CD14-positive monocyte (primary cell): ENCODE data around the gene CHST11. TPM values are rescaled to one million over a fixed set of nuclear protein-coding genes. Genes with fewer than 3 reads are reported as not detected.

Experiments used
- DNase-seq, 3 donors: peaks; one replicate each; pipeline ENCODE4 v3.0.0-alpha.2; 2011 to 2022
- H2AFZ ChIP-seq: 2 replicates; pipeline ENCODE4 v1.6.0; 2012; ENCODE audit warnings: mild to moderate bottlenecking, low read depth, low read length, inconsistent platforms; ENCODE audit not compliant: insufficient read depth, poor library complexity, severe bottlenecking
- H3K27ac ChIP-seq, 2 donors: 1 replicate in 1 of 2; 2 replicates in 1 of 2; pipeline ENCODE4 v1.5.1; 2012 to 2013; ENCODE audit warnings: low read length in 2 of 2, control low read depth in 1 of 2, inconsistent platforms in 1 of 2, low read depth in 1 of 2, mild to moderate bottlenecking in 1 of 2
- H3K27me3 ChIP-seq, 2 donors: one replicate each; pipeline versions ENCODE4 v1.6.0 to v1.6.1; 2011 to 2013; ENCODE audit warnings: low read length in 2 of 2; ENCODE audit not compliant: control insufficient read depth in 2 of 2, insufficient read depth in 2 of 2
- H3K36me3 ChIP-seq, 2 donors: replicated peaks in 1 of 2; 1 replicate in 1 of 2; 2 replicates in 1 of 2; pipeline versions ENCODE4 v1.5.1 to v1.6.1; 2012 to 2013; ENCODE audit warnings: low read length in 2 of 2, control low read depth in 1 of 2, inconsistent platforms in 1 of 2, mild to moderate bottlenecking in 1 of 2; ENCODE audit not compliant: insufficient read depth in 2 of 2, control insufficient read depth in 1 of 2
- H3K4me1 ChIP-seq, 2 donors: 1 replicate in 1 of 2; 2 replicates in 1 of 2; pipeline versions ENCODE4 v1.5.1 to v1.6.1; 2012 to 2013; ENCODE audit warnings: low read length in 2 of 2, control low read depth in 1 of 2, inconsistent platforms in 1 of 2, mild to moderate bottlenecking in 1 of 2, moderate library complexity in 1 of 2; ENCODE audit not compliant: insufficient read depth in 2 of 2, control insufficient read depth in 1 of 2
- H3K4me2 ChIP-seq: replicated peaks from 2 replicates; pipeline ENCODE3; 2012; ENCODE audit warnings: low read length, moderate library complexity, mild to moderate bottlenecking; ENCODE audit not compliant: poor library complexity, severe bottlenecking; ENCODE audit errors: extremely low read depth
- H3K4me3 ChIP-seq, 3 experiments: fragments of 200-600 bp in 1 of 3; sonication (generic) in 1 of 3; replicated peaks in 1 of 3; 1 replicate in 2 of 3; 2 replicates in 1 of 3; pipeline ENCODE4 v1.5.1; 2011 to 2013; ENCODE audit warnings: low read length in 3 of 3, mild to moderate bottlenecking in 3 of 3, control low read depth in 2 of 3, low read depth in 2 of 3, inconsistent platforms in 1 of 3, moderate library complexity in 1 of 3
- H3K79me2 ChIP-seq: 2 replicates; pipeline ENCODE4 v1.6.0; 2012; ENCODE audit warnings: mild to moderate bottlenecking, control low read depth, inconsistent platforms, low read length, moderate library complexity; ENCODE audit not compliant: insufficient read depth
- H3K9ac ChIP-seq: 2 replicates; pipeline ENCODE4 v1.6.0; 2017; ENCODE audit warnings: low read length, mild to moderate bottlenecking; ENCODE audit not compliant: insufficient read depth, poor library complexity, severe bottlenecking
- H3K9me3 ChIP-seq, 2 donors: replicated peaks in 1 of 2; 1 replicate in 1 of 2; 2 replicates in 1 of 2; pipeline versions ENCODE4 v1.5.1 to v1.6.1; 2012 to 2013; ENCODE audit warnings: low read length in 2 of 2, control low read depth in 1 of 2; ENCODE audit not compliant: control insufficient read depth in 1 of 2, insufficient read depth in 1 of 2
- H4K20me1 ChIP-seq: 2 replicates; pipeline ENCODE4 v1.6.0; 2012; ENCODE audit warnings: mild to moderate bottlenecking, low read length, control low read depth, moderate library complexity; ENCODE audit not compliant: insufficient read depth
- H3K27ac Mint-ChIP-seq, 7 donors: one replicate each; pipeline ENCODE4 v1.8.0; 2020; ENCODE audit warnings: mild to moderate bottlenecking in 7 of 7, mixed read lengths in 7 of 7, moderate library complexity in 6 of 7, inconsistent platforms in 2 of 7
- H3K27me3 Mint-ChIP-seq, 3 donors: one replicate each; pipeline ENCODE4 v1.8.0; 2021 to 2022; ENCODE audit warnings: low read depth in 3 of 3, mild to moderate bottlenecking in 3 of 3, mixed read lengths in 3 of 3, moderate library complexity in 3 of 3, inconsistent platforms in 1 of 3
- H3K36me3 Mint-ChIP-seq, 2 donors: one replicate each; pipeline ENCODE4 v1.8.0; 2020; ENCODE audit warnings: mixed read lengths in 2 of 2, inconsistent platforms in 1 of 2, mild to moderate bottlenecking in 1 of 2
- H3K4me1 Mint-ChIP-seq: one replicate; pipeline ENCODE4 v1.8.0; 2020; ENCODE audit warnings: mild to moderate bottlenecking, mixed read lengths
- H3K4me3 Mint-ChIP-seq, 2 donors: one replicate each; pipeline ENCODE4 v1.8.0; 2020; ENCODE audit warnings: mild to moderate bottlenecking in 2 of 2, mixed read lengths in 2 of 2, moderate library complexity in 1 of 2
- H3K9me3 Mint-ChIP-seq, 7 donors: one replicate each; pipeline ENCODE4 v1.8.0; 2020 to 2022; ENCODE audit warnings: mixed read lengths in 7 of 7, mild to moderate bottlenecking in 6 of 7, moderate library complexity in 6 of 7, inconsistent platforms in 2 of 7
- WGBS: methylation state at CpG from one replicate; pipeline ENCODE4 v1.1.5; 2013; ENCODE audit warnings: missing lambda C conversion rate; ENCODE audit not compliant: insufficient coverage; 5-methylcytosine and 5-hydroxymethylcytosine counted together
- intact Hi-C, 2 donors: fragments of 100-400 bp; cut with micrococcal nuclease; formaldehyde crosslinking; loops; one replicate each; pipeline versions ENCODE4 v1.15.0 to v1.15.1; 2023
- polyA plus RNA-seq, 3 donors: library from polyadenylated mRNA; depleted of rRNA in 1 of 3; unstranded in 2 of 3; stranded (reverse) in 1 of 3; fragments of 300-500 nt in 2 of 3; fragments of >200 nt in 1 of 3; fragmentation: Illumina TruSeq in 2 of 3; gene quantifications; 1 replicate in 2 of 3; 2 replicates in 1 of 3; pipeline ENCODE4 v1.2.3, GENCODE V29; 2012 to 2021
- TF ChIP-seq, protein P1 (sequence below): fragments of 200-600 bp; IDR thresholded peaks from one replicate; pipeline ENCODE4 v1.8.0; 2022; ENCODE audit warnings: antibody characterized with exemption, mild to moderate bottlenecking

CHST11 gene
- polyA plus RNA-seq, 3 donors: 44.4 to 66.6 (median 48.4) TPM

- no peak for DNase-seq
- peaks cover 0 to 1% (median 0%) of the 10 kb centered on the region in 7 donors for H3K9me3 Mint-ChIP-seq
- no peak overlapping the region for H3K9ac ChIP-seq
- H3K4me2 ChIP-seq: no peak overlapping the region
- no peak overlapping the region for H3K27ac ChIP-seq
- H4K20me1 ChIP-seq: peaks cover 100% of the 10 kb centered on the region
- peak overlapping the region in 1 of 7 donors; percentile 43 for H3K27ac Mint-ChIP-seq
- peaks cover 7 to 8% of the 10 kb centered on the region in 2 donors for H3K4me1 ChIP-seq
- H3K9me3 ChIP-seq: no peaks in the 10 kb centered on the region
- WGBS: 85% methylated on average over 5 of the region's 6 CpGs
- H3K4me3 Mint-ChIP-seq: no peak overlapping the region
- TF ChIP-seq, protein P1, sequence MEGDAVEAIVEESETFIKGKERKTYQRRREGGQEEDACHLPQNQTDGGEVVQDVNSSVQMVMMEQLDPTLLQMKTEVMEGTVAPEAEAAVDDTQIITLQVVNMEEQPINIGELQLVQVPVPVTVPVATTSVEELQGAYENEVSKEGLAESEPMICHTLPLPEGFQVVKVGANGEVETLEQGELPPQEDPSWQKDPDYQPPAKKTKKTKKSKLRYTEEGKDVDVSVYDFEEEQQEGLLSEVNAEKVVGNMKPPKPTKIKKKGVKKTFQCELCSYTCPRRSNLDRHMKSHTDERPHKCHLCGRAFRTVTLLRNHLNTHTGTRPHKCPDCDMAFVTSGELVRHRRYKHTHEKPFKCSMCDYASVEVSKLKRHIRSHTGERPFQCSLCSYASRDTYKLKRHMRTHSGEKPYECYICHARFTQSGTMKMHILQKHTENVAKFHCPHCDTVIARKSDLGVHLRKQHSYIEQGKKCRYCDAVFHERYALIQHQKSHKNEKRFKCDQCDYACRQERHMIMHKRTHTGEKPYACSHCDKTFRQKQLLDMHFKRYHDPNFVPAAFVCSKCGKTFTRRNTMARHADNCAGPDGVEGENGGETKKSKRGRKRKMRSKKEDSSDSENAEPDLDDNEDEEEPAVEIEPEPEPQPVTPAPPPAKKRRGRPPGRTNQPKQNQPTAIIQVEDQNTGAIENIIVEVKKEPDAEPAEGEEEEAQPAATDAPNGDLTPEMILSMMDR: no peak
- no peaks in the 10 kb centered on the region for H3K27me3 Mint-ChIP-seq
- intact Hi-C loops: no loop called here
- H3K36me3 Mint-ChIP-seq: peaks cover 26 to 29% of the 10 kb centered on the region in 2 donors
- no peak overlapping the region for H2AFZ ChIP-seq
- no peaks in the 10 kb centered on the region for H3K27me3 ChIP-seq
- H3K36me3 ChIP-seq: peaks cover 0 to 16% of the 10 kb centered on the region in 2 donors
- no peak overlapping the region for H3K4me3 ChIP-seq
- H3K4me1 Mint-ChIP-seq: peaks cover 33% of the 10 kb centered on the region
- peaks cover 100% of the 10 kb centered on the region for H3K79me2 ChIP-seq
These were observed 82.2 kb downstream of the CHST11 start for GRCh38 chr12:104538891-104539462.

DNA sequence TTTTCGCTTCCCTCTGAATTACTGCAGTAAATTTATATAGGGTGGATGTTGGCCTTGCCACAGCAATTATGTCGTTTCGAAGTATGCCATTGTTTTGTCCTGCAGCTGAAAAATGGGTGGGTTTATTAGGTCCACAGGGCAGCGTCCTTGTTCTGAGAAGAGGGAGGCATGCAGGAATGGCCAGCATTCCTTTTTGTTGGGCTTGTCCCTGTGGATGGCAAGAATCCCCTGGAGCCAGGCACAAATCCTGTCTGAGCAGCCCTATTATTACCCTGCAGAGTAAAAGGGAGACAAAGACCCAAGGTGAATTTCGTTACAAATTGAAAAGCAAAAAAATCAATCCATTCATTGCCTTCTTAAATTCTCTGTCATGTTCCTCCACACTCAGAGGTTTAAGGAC is 88.1 kb downstream of the CHST11 start:
- Histone ChIP-seq H3K4me3 (no peak overlapping the region), H3K79me2 (peaks cover 100% of the 10 kb centered on the region), H3K9me3 (no peaks in the 10 kb centered on the region), H4K20me1 (peaks cover 100% of the 10 kb centered on the region), H3K27ac (no peak overlapping the region), H3K27me3 (no peaks in the 10 kb centered on the region), H3K9ac (no peak overlapping the region), H2AFZ (no peak overlapping the region), H3K4me2 (no peak overlapping the region), H3K36me3 (no peaks in the 10 kb centered on the region), H3K4me1 (peaks cover 20 to 23% of the 10 kb centered on the region in 2 donors)
- Mint-ChIP-seq H3K4me3 (no peak overlapping the region), H3K9me3 (peaks cover 0 to 2% (median 0%) of the 10 kb centered on the region in 7 donors), H3K4me1 (peaks cover 55% of the 10 kb centered on the region), H3K36me3 (peaks cover 9 to 10% of the 10 kb centered on the region in 2 donors), H3K27me3 (peaks cover 0 to 4% (median 0%) of the 10 kb centered on the region in 3 donors), H3K27ac (no peak overlapping the region)
- intact Hi-C loops: no loop called here
- WGBS: 93% methylated on average over 3 of the region's 5 CpGs
- TF ChIP-seq, protein P1: no peak
- DNase-seq: no peak
